Embryonic facial prominence (tissue), 1 donor: ENCODE results near the gene CA10.

Source experiments
- DNase-seq: peaks from one replicate; pipeline ENCODE4 v3.0.0-alpha.2; 2016; ENCODE audit errors: extremely low spot score

CA10 gene

GRCh38 chr17:52048137-52048898, 110.2 kb downstream of the CA10 start:
- no peak for DNase-seq

- no peak for DNase-seq
These were observed 111.4 kb downstream of the CA10 start for GRCh38 chr17:52047086-52047485.

- no peak for DNase-seq
These were observed 117.3 kb downstream of the CA10 start for GRCh38 chr17:52041123-52041617.

GRCh38 chr17:52036416-52036815, 122.1 kb downstream of the CA10 start:
- DNase-seq = no peak

GRCh38 chr17:52035336-52035915, 123.1 kb downstream of the CA10 start:
- no peak for DNase-seq

GRCh38 chr17:52032454-52032853, 126.1 kb downstream of the CA10 start:
- DNase-seq = no peak

GRCh38 chr17:52030052-52030451, 128.5 kb downstream of the CA10 start:
- DNase-seq = no peak

GRCh38 chr17:52027620-52028295, 130.8 kb downstream of the CA10 start:
- no peak for DNase-seq

GRCh38 chr17:52027081-52027480, 131.4 kb downstream of the CA10 start:
- no peak for DNase-seq

- no peak for DNase-seq
These were observed 132.4 kb downstream of the CA10 start for GRCh38 chr17:52026075-52026474.

GRCh38 chr17:52025236-52025635, 133.3 kb downstream of the CA10 start:
- DNase-seq = no peak

GRCh38 chr17:52024300-52024870, 134.1 kb downstream of the CA10 start:
- DNase-seq = no peak

- DNase-seq = no peak
These were observed 147.4 kb downstream of the CA10 start for GRCh38 chr17:52011064-52011463.

- no peak for DNase-seq
These were observed 158.9 kb downstream of the CA10 start for GRCh38 chr17:51999654-52000053.

GRCh38 chr17:51997723-51998122, 160.8 kb downstream of the CA10 start:
- DNase-seq = no peak

- DNase-seq = no peak
These were observed 162.6 kb downstream of the CA10 start for GRCh38 chr17:51995797-51996403.

GRCh38 chr17:51992864-51993416, 165.6 kb downstream of the CA10 start:
- DNase-seq = no peak

GRCh38 chr17:51971121-51971520, 187.4 kb downstream of the CA10 start:
- DNase-seq = no peak

GRCh38 chr17:51961689-51962088, 196.8 kb downstream of the CA10 start:
- no peak for DNase-seq

GRCh38 chr17:51957786-51958185, 200.7 kb downstream of the CA10 start:
- no peak for DNase-seq

- DNase-seq = no peak
These were observed 203.3 kb downstream of the CA10 start for GRCh38 chr17:51955245-51955644.
